Measurements from ENCODE around the gene PNPLA1.
"Not testable (repeated sequence)": the region's sequence is repeated elsewhere in the genome, so short reads cannot be mapped to it uniquely, and the experiment has no call there.

The PNPLA1 gene

DNA sequence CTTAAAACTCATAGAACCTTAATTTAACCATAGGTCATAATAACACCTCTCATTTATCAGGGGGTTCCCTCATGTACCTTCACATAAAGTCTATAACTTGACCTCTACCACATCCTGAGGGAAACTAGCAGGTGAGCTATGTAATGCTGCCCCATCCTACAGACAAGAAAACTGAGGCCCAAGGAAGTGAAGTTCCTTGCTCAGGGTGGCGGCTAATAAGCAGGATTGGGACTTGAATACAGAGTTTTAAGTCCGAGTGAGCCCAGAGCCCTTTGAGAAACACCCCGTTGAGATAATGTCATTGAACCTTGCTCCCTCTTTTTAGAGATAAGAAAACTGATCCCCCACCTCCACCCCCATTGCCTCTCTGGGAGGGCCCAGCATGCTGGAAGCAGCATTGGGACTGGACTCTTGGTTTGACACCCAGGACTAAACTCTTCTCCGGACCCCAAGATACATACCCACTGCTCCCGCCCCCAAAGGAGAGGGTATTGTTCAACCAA lies 66.4 kb downstream of the PNPLA1 start:
- DNase-seq (ENCODE audit: low spot score): no peak

DNA sequence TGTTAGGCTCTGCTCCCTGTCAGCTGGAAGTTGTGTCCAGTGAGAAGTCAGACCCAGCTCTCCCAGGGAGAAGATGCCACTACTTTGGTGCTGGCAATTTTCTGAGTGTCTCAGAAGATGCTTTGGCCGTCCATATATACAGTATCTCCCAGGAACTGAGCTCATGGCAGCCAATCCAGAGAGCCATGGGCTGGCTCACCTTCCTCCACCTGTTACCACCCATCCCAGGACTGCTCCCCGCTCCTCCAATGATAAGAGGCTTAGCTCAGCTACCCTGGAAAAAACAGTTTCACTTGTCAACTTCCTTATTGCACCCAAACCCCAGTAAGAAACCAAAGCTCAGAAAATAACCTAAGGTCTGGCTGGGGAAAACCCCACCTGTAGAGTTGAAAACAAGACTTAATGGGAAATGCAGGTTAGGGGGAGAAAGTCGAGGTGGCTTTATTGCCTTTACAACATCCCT lies 67.0 kb downstream of the PNPLA1 start, which contains the start of gene BNIP5:
TSS of gene BNIP5 (minus strand) at position 110 of the 463 bp plus-strand sequence. CDS start 6,198 bp downstream, outside the sequence.
- DNase-seq (ENCODE audit: low spot score): no peak

GRCh38 chr6:36337814-36338213 lies 68.0 kb downstream of the PNPLA1 start:
- no peak for DNase-seq (ENCODE audit: low spot score)

GRCh38 chr6:36338223-36338622 lies 68.4 kb downstream of the PNPLA1 start:
- DNase-seq (ENCODE audit: low spot score): not testable (repeated sequence)

DNA sequence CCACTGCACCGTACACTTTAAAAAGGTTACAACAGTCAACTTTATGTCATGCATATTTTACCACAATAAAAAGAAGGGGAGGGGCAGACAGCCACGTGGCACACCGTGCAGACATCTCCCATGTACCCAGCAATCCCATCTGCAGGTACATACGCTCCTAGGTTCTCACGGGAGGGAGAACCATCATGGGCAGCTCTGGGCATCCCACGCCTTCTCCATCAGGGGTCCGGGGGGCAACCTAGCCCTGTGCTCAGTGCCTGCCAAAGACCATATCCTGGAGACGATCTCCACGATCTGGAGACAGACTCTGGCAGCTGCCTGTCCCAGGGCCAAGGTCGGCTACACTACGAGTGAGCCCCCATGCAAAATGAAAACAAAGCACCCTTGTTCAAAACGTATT lies 69.3 kb downstream of the PNPLA1 start:
- DNase-seq (ENCODE audit: low spot score): no peak

- no peak for DNase-seq (ENCODE audit: low spot score)
These were observed 70.4 kb downstream of the PNPLA1 start for GRCh38 chr6:36340306-36340617.

DNA sequence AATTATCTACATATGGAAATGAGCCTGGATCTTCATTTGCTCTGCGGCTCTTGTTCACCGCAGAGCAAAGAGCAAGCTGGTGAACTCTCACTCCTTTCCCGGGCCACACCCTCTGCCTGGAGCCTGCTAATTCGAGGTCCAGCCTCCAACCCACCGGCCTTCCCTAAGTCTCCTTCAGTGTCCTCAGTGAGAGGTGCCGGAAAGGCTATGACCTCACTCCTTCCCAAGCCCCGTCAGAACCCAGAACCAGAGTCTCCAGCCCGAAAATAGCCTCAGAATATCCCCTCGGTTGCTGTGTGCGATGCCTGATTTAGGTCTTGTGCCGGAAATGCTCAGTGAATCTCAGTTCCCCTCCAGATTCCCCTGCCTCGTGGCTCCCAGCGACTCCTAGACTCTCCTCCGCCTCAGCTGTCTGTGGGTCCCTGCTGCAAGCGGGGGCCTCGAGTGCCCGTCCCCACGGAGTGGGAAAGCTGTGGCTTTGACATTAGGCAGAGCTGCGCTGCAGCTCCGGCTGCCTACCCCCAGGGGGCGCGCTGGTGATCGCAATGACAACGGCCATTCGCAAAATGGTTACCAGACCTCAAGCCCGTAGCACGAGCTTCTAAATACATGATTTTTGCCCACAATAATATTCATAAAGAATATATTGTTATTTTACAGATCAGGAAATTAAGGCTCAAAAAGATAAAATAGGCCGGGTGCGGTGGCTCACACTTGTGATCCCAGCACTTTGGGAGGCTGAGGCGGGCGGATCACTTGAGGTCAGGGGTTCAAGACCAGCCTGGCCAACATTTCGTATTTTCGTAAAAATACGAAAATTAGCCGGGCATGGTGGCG lies 71.0 kb downstream of the PNPLA1 start:
- DNase-seq (ENCODE audit: low spot score): peak; percentile 50

DNA sequence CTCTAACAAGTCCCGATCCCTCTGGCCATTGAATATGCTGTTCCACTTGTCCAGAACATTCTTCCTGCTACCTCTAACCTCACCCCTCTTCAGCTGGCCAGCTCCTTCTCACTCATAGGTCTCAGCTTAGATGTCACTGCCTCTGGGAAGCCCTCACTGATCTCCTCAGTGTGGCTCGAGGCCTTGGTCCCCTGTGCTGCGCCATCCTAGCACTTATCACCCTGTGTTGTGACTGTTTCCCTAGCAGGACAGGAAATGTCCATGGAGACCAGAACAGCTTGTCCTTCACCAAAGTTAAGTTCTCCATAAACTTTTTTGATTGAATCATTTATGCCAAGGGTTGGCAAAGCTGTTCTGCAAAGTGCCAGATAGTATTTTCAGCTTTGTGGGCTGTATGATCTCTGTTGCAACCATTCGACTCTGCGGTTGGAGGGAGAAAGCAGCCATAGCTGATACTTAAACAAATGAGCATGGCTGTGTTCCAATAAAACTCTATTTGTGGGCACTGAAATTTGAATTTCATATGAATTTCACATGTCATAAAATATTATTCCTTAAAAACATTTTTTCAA lies 73.3 kb downstream of the PNPLA1 start:
- DNase-seq (ENCODE audit: low spot score): no peak

DNA sequence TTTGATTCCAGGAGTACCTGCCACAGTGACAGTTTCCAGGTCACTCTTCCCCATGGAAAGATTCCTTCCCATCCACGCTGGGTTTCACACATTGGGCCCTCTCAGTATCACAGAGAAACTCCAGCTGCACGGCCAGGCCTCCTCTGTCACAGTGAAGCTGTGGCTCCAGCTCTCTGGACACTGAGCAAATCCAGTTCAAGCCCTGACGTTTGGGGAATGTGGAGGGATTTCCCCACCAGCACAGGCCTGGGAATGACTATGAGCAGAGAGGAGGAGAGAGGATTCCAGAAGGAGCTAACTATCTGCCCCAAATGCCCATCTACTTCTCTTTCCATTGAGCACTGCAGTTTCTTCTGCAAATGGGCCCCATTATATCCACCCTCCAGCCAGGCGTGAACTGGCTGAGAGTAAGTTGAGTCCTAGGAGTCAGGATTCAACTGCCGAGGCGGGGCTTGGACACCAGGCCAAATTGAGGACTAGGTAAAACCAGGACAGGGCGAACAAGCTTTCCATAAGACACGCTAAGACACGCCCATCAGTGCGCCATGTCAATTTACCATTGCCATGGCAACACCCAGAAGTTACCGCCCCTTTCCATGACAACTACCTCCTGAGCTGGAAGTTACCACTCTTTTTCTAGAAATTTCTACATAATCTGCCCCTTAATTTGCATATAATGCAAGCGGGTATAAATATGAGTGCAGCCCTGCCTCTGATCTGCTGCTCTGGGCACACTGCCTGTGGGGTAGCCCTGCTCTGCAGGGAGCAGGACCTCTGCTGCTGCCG lies 76.0 kb downstream of the PNPLA1 start:
- no peak for DNase-seq (ENCODE audit: low spot score)

DNA sequence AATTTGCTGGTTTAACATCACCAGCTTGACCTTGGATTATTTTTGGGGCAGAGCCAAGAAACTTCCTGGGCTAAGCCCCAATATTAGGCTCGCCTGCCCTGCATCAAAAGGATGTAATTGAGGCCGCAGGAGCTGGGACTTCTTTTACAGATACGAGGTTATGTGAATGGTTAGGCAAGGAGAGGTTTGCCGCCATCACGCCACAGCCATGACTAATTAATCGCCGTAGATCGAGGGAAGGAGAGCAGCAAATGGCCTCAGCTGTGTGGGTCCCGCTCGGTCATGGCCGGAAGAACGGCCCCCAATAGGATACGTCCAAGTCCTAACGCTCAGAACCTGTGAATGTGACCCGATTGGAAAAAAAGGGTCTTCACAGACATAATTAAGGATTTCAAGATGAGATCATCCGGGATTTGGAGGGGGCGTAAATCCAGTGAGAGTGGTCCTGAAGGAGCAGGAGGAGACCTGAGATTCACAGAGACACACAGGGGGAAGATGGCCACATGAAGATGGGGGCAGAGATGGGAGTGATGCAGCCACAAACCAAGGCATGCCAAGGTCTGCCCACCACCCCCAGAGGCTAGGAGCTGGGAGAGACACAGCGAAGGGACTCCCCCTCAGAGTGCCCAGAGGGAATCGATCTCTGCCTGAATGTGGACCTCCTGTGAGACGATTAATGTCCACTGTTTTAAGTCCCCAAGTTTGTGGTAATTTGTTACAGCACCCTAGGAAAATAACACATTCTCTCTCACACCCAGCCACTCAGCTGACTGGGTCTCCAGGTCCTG lies 76.8 kb downstream of the PNPLA1 start:
- DNase-seq (ENCODE audit: low spot score): no peak

- DNase-seq (ENCODE audit: low spot score): no peak
These were observed 77.8 kb downstream of the PNPLA1 start for GRCh38 chr6:36347621-36348020.

DNA sequence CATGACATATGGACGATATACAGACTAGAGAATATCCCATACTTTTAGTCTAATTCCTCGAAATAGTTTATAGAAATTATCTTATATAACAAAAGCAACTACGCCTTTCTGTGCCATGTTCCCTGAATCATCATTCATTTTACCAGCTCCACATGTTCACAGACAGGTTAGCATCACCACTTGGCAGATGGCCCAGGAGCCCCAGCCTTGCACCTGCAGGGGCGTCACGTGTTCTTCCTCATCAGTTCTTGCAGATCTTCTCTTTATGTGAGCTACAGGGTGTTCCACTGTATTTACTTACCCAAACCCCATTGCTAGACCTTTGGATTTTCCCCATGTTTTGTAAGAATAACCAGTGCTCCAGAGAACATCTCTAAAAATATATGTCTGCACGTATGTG lies 79.4 kb downstream of the PNPLA1 start:
- no peak for DNase-seq (ENCODE audit: low spot score)

GRCh38 chr6:36350082-36350481 lies 80.2 kb downstream of the PNPLA1 start:
- no peak for DNase-seq (ENCODE audit: low spot score)

DNA sequence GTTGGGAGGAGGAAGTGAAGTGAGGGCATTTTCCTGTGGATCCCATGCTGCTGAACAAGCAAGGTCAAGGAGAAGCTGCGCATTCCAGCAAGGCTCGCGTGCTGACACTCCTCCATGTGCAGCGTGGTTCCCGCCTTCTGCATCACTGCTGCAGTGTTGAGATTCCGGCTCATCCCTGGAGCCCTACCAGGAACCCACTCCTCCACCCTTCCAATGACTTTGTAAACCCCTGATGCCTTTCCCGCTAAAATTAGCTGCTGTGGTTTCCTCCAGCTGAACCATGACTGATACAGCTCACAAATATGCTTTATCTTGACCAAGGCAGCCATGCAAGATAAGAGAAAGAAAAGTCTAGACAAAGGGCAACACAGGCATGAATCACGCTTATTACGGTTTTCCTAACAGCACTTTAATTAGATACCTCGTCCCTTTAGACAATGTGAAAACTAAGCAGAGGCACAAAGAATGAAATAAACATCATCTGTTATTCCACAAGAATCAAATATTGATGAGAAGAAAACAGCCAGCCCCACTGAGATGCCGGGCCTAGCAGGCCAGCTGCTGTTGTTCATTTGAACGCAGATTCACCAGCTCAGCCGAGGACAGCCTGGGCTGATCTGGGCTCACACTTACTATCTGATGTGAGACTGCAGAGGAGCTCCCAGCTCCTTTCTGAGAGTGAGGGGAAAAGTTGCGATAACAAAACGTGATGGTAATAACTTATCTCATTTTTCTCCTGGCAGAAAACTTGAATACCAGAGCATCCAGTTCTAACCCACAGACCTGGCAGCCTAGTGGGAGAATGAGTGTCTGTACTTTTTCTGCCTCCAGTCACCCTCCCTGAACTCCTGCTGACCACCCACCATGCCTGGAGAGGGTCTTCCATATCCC lies 81.1 kb downstream of the PNPLA1 start:
- no peak for DNase-seq (ENCODE audit: low spot score)

GRCh38 chr6:36352477-36353157 lies 82.8 kb downstream of the PNPLA1 start:
- DNase-seq (ENCODE audit: low spot score): no peak

DNA sequence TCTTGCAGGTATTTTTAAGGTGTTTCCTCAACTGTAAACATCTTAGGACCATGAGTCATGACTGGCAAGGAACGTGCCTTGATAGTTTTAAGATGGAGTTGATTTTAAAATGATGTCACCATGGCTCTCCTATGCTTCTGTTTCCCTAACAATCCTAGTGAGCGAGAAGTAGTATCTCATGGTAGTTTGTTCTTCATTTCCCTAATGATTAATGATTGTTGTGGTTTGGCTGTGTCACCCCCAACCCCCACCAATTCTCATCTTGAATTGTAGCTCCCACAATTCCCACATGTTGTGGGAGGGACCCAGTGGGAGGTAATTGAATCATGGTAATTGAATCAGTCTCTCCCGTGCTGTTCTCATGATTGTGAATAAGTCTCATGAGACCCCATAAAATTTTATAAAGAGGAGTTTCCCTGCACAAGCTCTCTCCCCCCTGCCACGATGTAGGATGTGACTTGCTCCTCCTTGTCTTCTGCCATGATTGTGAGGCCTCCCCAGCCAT lies 83.6 kb downstream of the PNPLA1 start:
- DNase-seq (ENCODE audit: low spot score): no peak

DNA sequence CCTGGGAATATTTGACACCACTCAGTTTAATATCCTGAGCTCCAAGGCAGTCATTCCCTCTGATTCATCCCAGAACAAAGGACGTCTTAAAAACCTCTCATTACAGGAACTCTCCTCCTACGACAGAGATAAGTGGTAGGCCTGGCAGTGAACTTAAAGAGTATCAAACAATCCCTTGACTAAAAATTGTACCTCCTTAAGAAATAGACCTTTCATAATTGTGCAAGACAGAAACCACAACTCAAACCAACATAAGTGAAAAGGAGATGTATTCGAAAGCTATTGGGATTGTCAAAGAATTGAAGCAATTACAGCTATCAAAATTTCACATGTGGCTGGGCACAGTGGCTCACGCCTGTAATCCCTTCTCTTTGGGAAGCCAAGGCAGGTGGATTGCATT lies 86.0 kb downstream of the PNPLA1 start:
- no peak for DNase-seq (ENCODE audit: low spot score)

DNA sequence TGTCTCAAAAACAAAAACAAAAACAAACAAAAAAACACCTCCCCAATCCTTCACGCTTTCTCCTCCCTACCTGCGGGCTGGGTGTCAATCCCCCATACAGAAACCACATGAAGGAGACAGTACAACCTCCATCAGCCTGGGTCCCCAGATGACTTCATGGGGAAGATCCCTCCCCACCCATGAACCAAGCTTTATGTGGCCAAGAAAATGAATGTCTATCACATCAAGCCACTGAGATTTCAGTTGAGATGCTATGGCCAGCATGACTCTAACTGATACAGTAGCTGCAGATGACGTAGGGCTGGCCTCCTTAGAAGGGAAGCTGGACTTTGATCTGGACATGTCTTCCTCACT lies 88.0 kb downstream of the PNPLA1 start:
- DNase-seq (ENCODE audit: low spot score): no peak

Data from globus pallidus (tissue), 1 donor.